B cell (primary cell): Measurements from ENCODE around the gene ARHGEF10L.

Experiments
- CTCF ChIP-seq: fragments of 200-600 bp; IDR thresholded peaks from one replicate; pipeline ENCODE4 v1.8.0; 2022; ENCODE audit warnings: antibody characterized with exemption, mild to moderate bottlenecking
- EZH2 ChIP-seq: IDR thresholded peaks from 2 replicates; pipeline ENCODE4 v1.6.1; 2012; ENCODE audit warnings: borderline replicate concordance, low read depth, mild to moderate bottlenecking, moderate library complexity, low read length; ENCODE audit not compliant: insufficient read depth, poor library complexity, severe bottlenecking

- TF ChIP-seq CTCF (no peak), EZH2 (no peak)
Observed at GRCh38 chr1:17531682-17532487, 7.6 kb upstream of the ARHGEF10L start.
